ENCODE data around the gene NONO.

GRCh38 chrX:71296806-71297205 lies 13.4 kb downstream of the NONO start:
- no peak for TF ChIP-seq EZH2 (IDR thresholded peaks at IDR 0.05; ENCODE audit: low read depth)
- no peak for TF ChIP-seq CTCF (conservative IDR thresholded peaks at IDR 0.05)

All from PC-9 (cell line).